Uterus (tissue), 2 donors: ENCODE data around the gene AAMP.

Source experiments
- CTCF ChIP-seq, 4 experiments: fragments of 200-600 bp in 2 of 4; fragments of 450-650 bp in 2 of 4; sonication (generic) in 2 of 4; IDR thresholded peaks; one replicate each; pipeline ENCODE4 v1.5.1; 2016 to 2019; ENCODE audit warnings: antibody characterized with exemption in 4 of 4, mild to moderate bottlenecking in 2 of 4, moderate library complexity in 1 of 4
- POLR2A ChIP-seq, 2 donors: fragments of 450-650 bp; IDR thresholded peaks; one replicate each; pipeline ENCODE4 v1.6.1; 2016; ENCODE audit warnings: antibody characterized with exemption in 2 of 2, mild to moderate bottlenecking in 1 of 2, moderate library complexity in 1 of 2

DNA sequence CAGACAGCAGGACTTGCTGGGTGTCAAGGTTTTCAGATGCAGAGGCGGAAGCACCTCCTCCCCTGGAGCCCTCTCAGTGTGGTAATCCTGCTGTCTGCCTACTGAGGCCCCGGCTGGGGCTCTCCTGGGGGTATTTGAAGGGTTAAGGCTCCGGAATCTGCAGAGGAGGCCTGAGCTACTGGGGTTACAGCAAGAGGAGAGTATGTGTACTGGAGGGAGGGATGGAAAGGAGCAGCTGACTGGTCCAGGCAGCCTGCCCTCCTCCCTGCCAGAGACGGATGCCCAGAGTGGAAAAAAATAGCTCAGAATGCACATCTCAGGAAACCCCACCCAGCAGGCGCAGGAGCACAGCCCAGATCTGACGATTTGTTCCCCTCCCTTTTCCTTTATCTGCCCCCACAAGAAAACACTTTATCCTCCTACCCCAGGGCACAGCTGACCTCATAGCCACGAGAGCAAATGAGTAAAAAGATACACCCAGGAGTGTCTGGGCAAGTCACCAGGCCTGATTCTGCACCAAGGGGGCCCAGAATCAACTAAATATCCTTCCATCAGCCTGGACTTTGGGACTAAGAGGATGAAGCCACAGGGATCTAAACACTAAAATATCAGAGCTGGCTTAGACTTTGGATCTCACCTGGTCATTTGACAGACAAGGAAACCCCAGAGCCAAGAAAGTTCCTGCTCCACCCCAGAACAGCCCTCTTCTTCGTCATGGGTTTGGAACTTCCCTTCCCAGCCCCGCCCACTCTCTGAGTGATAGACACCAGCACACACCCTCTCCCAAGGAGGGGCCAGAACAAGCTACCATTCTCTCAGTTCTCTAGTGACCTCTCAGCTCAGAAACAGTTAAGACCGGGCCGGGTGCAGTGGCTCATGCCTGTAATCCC, 16.9 kb upstream of the AAMP start:
- TF ChIP-seq POLR2A (IDR thresholded peaks at IDR 0.05) (peak; percentile 41 to 67), CTCF (IDR thresholded peaks at IDR 0.05) (peak in 1 of 4 experiments; percentile 4)
